Calu3 (cell line): ENCODE results near the gene MARCHF10. TPM values are rescaled to one million over a fixed set of nuclear protein-coding genes. Genes with fewer than 3 reads are reported as not detected.

Experiments
- Bru-seq: library from RNA; stranded (reverse); fragments of 400-500 nt; gene quantifications from one replicate; lab custom pipeline; 2021; lab: Mats Ljungman, UMichigan
- BruChase-seq, 2 experiments: library from RNA; stranded (reverse); fragments of 400-500 nt; gene quantifications; one replicate each; lab custom pipeline; 2021; lab: Mats Ljungman, UMichigan
- BruUV-seq: library from RNA; stranded (reverse); fragments of 400-500 nt; replicated peaks from 2 replicates; lab custom pipeline; 2021; lab: Mats Ljungman, UMichigan
- CTCF ChIA-PET: fragments of 300-600 bp; sonication (Branson Sonifier 250); formaldehyde crosslinking; loops from one replicate; lab custom pipeline; 2022; ENCODE audit warnings: antibody characterized with exemption; lab: Charles Lee
- DNase-seq: peaks from one replicate; pipeline ENCODE4 v3.0.0; 2022
- H3K27ac Mint-ChIP-seq: one replicate; pipeline ENCODE4 v1.8.0; 2022; ENCODE audit warnings: mixed read lengths; ENCODE audit not compliant: unreplicated experiment
- H3K27me3 Mint-ChIP-seq: one replicate; pipeline ENCODE4 v1.8.0; 2022; ENCODE audit warnings: mixed read lengths; ENCODE audit not compliant: unreplicated experiment
- H3K36me3 Mint-ChIP-seq: one replicate; pipeline ENCODE4 v1.8.0; 2022; ENCODE audit warnings: mild to moderate bottlenecking, moderate library complexity, mixed read lengths; ENCODE audit not compliant: insufficient read depth, unreplicated experiment
- H3K4me1 Mint-ChIP-seq: one replicate; pipeline ENCODE4 v1.8.0; 2022; ENCODE audit warnings: mild to moderate bottlenecking, low read depth, mixed read lengths; ENCODE audit not compliant: unreplicated experiment
- H3K4me3 Mint-ChIP-seq: one replicate; pipeline ENCODE4 v1.8.0; 2022; ENCODE audit warnings: mild to moderate bottlenecking, low read depth, moderate library complexity, mixed read lengths; ENCODE audit not compliant: unreplicated experiment
- H3K9me3 Mint-ChIP-seq: one replicate; pipeline ENCODE4 v1.8.0; 2022; ENCODE audit warnings: low read depth, mixed read lengths; ENCODE audit not compliant: unreplicated experiment
- CTCF ChIP-seq: fragments of 200-600 bp; IDR thresholded peaks from one replicate; pipeline ENCODE4 v1.8.0; 2022; ENCODE audit warnings: antibody characterized with exemption; ENCODE audit not compliant: unreplicated experiment
- intact Hi-C: fragments of 100-400 bp; cut with micrococcal nuclease; formaldehyde crosslinking; loops from one replicate; pipeline ENCODE4 v1.10.0; 2022; ENCODE audit not compliant: unreplicated experiment
- long read RNA-seq: library from polyadenylated mRNA; stranded (forward); transcript quantifications from one replicate; pipeline ENCODE4 v2.0.0, GENCODE V29; 2022
- total RNA-seq: library from RNA; stranded (reverse); gene quantifications from 2 replicates; pipeline ENCODE4 v1.2.3, GENCODE V29; 2022

MARCHF10 gene, protein sequence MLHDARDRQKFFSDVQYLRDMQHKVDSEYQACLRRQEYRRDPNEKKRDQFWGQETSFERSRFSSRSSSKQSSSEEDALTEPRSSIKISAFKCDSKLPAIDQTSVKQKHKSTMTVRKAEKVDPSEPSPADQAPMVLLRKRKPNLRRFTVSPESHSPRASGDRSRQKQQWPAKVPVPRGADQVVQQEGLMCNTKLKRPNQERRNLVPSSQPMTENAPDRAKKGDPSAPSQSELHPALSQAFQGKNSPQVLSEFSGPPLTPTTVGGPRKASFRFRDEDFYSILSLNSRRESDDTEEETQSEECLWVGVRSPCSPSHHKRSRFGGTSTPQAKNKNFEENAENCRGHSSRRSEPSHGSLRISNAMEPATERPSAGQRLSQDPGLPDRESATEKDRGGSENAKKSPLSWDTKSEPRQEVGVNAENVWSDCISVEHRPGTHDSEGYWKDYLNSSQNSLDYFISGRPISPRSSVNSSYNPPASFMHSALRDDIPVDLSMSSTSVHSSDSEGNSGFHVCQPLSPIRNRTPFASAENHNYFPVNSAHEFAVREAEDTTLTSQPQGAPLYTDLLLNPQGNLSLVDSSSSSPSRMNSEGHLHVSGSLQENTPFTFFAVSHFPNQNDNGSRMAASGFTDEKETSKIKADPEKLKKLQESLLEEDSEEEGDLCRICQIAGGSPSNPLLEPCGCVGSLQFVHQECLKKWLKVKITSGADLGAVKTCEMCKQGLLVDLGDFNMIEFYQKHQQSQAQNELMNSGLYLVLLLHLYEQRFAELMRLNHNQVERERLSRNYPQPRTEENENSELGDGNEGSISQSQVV
- total RNA-seq (not detected in 2 replicates), Bru-seq, nascent RNA (percentile 11 among the genes with signal in this experiment), BruChase-seq, experiment 1, labeled RNA remaining after a 6-hour chase (percentile 11 among the genes with signal in this experiment), BruChase-seq, experiment 2, labeled RNA remaining after a 2-hour chase (percentile 9 among the genes with signal in this experiment)
- long read RNA-seq, result 0 reads

DNA sequence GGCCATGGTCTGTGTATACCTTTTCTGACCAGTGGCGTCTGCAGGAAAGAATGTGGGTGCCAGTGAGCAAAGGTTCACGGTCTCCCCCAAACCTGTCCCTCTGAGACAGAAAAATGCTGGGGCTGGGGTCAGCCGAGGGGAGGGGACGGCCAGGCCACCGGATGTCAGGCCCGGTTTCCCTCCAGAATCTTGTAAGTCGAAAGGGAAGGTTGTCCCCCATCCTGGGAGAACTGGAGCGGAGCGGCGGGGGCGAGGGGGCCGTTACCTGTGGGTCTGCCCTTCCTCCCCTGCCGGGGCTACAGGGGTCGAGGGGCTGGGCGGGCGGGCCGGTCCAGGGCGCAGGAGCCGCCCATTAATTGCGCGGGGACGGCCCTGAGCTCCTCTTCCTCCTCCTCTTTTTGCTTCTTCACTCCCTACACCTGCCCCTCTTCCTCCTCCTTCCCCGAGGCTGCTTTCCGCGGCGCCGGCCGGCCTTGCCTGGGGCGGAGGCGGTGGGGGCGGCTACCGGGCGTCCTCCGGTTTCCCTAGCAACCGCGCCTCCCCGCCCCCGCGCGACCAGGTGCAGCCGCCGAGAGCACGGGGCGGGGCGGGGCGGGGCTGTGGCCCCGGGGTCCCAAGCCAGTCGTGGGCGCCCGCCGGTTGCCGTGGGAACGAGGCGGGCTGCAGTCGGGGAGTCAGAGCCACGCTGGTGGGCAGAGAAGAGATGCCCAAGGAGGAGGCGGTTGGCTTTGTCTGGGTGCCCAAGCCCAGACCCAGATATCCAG, at the start of gene MARCHF10:
MARCHF10 (minus strand) TSS at position 503 of the 764 bp plus-strand sequence. CDS start 6,579 bp downstream, outside the sequence.
- no peaks in the 10 kb centered on the region for H3K9me3 Mint-ChIP-seq
- no peak for TF ChIP-seq CTCF
- BruUV-seq, result no TSS peak
- peak within 1 kb of the TSS; percentile 52 for H3K4me3 Mint-ChIP-seq
- H3K4me1 Mint-ChIP-seq, result peaks cover 17% of the 10 kb centered on the region
- no peak within 1 kb of the TSS for H3K27ac Mint-ChIP-seq
- H3K27me3 Mint-ChIP-seq, result no peaks in the 10 kb centered on the region
- intact Hi-C loops, result no loop called here
- peak; percentile 70 for DNase-seq
- H3K36me3 Mint-ChIP-seq, result no peaks in the 10 kb centered on the region
- CTCF ChIA-PET, result no interaction called here

- no peak for TF ChIP-seq CTCF
Observed at GRCh38 chr17:62857526-62857925, 49.4 kb upstream of the MARCHF10 start.

DNA sequence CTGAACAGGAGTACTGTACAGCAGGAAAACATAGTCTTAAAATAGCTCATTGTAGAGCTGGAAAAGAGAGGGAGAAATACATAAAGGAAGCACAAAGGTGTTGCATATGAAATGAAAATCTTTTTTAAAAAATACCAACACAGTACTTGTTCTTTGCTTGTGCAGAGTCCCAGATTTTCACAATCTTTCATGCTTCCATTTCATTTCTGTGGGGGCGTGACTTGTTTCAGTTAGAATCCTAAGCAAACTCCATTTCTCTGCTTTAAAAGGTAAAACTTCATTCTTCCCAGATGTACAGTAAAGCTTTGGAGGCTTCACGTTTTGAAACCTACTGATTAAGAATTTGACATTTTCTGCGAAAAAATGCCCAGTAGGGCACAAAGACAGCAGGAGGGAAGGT, 48.5 kb upstream of the MARCHF10 start:
- no peak for TF ChIP-seq CTCF
- no TSS peak for BruUV-seq
- no peak for DNase-seq
- intact Hi-C loops, result no loop called here
- H3K36me3 Mint-ChIP-seq, result peaks cover 10% of the 10 kb centered on the region
- CTCF ChIA-PET, result no interaction called here
- peaks cover 14% of the 10 kb centered on the region for H3K4me1 Mint-ChIP-seq
- no peaks in the 10 kb centered on the region for H3K9me3 Mint-ChIP-seq
- H3K27me3 Mint-ChIP-seq, result no peaks in the 10 kb centered on the region
- no peak overlapping the region for H3K4me3 Mint-ChIP-seq
- no peak overlapping the region for H3K27ac Mint-ChIP-seq

More at GRCh38 chr17:62857526-62857925, 49.4 kb upstream of the MARCHF10 start:
- H3K4me1 Mint-ChIP-seq, result peaks cover 20% of the 10 kb centered on the region
- CTCF ChIA-PET, result interaction anchor here (1.1 kb wide), 1 partner anchor 31 kb away, joined by 4 read pairs; no protein-coding TSS in a partner anchor
- BruUV-seq, result no TSS peak
- intact Hi-C loops, result no loop called here
- no peaks in the 10 kb centered on the region for H3K9me3 Mint-ChIP-seq
- no peak for DNase-seq
- H3K4me3 Mint-ChIP-seq, result no peak overlapping the region
- no peaks in the 10 kb centered on the region for H3K27me3 Mint-ChIP-seq
- peaks cover 10% of the 10 kb centered on the region for H3K36me3 Mint-ChIP-seq
- H3K27ac Mint-ChIP-seq, result no peak overlapping the region

DNA sequence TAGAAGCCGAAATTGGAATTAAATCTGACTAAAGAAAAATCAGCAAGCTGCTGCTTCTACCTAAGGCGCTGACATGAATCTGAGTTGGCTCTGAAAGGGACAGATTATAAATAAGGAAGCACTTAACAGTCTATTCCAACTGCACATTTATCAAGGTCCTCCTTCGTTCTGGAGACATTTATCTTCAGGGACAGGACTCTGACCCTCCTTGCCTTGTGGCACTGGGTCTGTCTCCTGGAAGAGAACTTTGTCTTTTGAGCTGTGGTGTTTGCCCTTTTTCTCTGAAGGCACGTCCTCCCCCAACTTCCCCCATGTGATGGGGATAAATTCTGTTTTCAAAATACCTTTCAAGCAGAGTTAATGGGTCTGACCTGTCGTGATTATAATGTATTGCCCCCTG, 47.0 kb upstream of the MARCHF10 start:
- no peak overlapping the region for H3K27ac Mint-ChIP-seq
- TF ChIP-seq CTCF, result no peak
- CTCF ChIA-PET, result no interaction called here
- BruUV-seq, result no TSS peak
- no peaks in the 10 kb centered on the region for H3K9me3 Mint-ChIP-seq
- no peaks in the 10 kb centered on the region for H3K36me3 Mint-ChIP-seq
- intact Hi-C loops, result no loop called here
- no peak overlapping the region for H3K4me3 Mint-ChIP-seq
- no peaks in the 10 kb centered on the region for H3K27me3 Mint-ChIP-seq
- H3K4me1 Mint-ChIP-seq, result no peaks in the 10 kb centered on the region
- DNase-seq, result no peak
